ENCODE results near the gene ANK3. TPM values are rescaled to one million over a fixed set of nuclear protein-coding genes. Genes with fewer than 3 reads are reported as not detected.

ANK3 gene
- polyA plus RNA-seq, 1 donor (not counting 4 experiments of a cell fraction or from before 2014, with no cell fraction given), result 8.3 TPM

DNA sequence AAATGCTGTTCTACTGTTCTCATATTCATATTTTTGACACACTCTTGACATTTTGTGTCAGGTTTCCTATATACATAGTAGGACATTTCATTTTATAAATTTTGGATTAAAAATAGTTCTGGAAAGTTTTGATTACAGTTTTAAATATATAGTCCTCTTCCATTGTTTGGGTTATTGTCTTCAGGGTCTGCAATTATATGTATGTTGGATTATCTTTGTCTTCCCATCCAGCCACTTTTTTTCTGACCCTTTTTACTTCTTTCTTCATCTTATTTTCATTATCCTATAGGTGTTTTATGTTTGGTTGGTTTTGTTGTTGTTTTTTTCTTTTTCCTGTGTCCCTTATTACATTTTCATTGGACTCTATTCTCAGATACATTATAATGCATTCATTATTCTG lies 412.2 kb downstream of the ANK3 start:
- Histone ChIP-seq H3K4me3 (ENCODE audit: control insufficient read depth in 2 of 3, extremely low read depth in 1 of 3, insufficient read depth in 2 of 3, low read depth in 1 of 3, low read length in 3 of 3) (no peak overlapping the region), H3K36me3 (ENCODE audit: control insufficient read depth in 2 of 2, extremely low read depth in 1 of 2, insufficient read depth in 2 of 2, low read length in 2 of 2) (no peaks in the 10 kb centered on the region), H3K9ac (ENCODE audit: control insufficient read depth, extremely low read depth, insufficient read depth, low read length) (no peak overlapping the region), H3K9me3 (ENCODE audit: control insufficient read depth, low read depth, low read length) (no peaks in the 10 kb centered on the region), H3K9me1 (ENCODE audit: control insufficient read depth, extremely low read depth, insufficient read depth, low read length) (no peaks in the 10 kb centered on the region), H3K4me2 (ENCODE audit: control insufficient read depth, extremely low read depth, insufficient read depth, low read depth, low read length) (no peak overlapping the region), H3K27me3 (ENCODE audit: control insufficient read depth, extremely low read depth, insufficient read depth, low read length) (no peaks in the 10 kb centered on the region), H2AFZ (ENCODE audit: control insufficient read depth, low read length) (no peak overlapping the region), H3K27ac (ENCODE audit: control insufficient read depth, insufficient read depth, low read length) (no peak overlapping the region), H4K20me1 (ENCODE audit: control insufficient read depth, extremely low read depth, insufficient read depth, low read length) (no peaks in the 10 kb centered on the region), H3K4me1 (ENCODE audit: control insufficient read depth, extremely low read depth, insufficient read depth, low read length) (no peaks in the 10 kb centered on the region), H3K79me2 (ENCODE audit: control insufficient read depth, insufficient read depth, low read length) (no peaks in the 10 kb centered on the region)
- DNase-seq (ENCODE audit: low read depth, low spot score) (no peak), FAIRE-seq (no peak)
- dilution Hi-C loops (cut with MboI; ENCODE audit: extremely low pct_ligation_motif_present, low sequenced_read_pairs), result no loop called here
- no peak for TF ChIP-seq EZH2 (IDR thresholded peaks at IDR 0.05; ENCODE audit: low read length)
- TF ChIP-seq, protein P1, sequence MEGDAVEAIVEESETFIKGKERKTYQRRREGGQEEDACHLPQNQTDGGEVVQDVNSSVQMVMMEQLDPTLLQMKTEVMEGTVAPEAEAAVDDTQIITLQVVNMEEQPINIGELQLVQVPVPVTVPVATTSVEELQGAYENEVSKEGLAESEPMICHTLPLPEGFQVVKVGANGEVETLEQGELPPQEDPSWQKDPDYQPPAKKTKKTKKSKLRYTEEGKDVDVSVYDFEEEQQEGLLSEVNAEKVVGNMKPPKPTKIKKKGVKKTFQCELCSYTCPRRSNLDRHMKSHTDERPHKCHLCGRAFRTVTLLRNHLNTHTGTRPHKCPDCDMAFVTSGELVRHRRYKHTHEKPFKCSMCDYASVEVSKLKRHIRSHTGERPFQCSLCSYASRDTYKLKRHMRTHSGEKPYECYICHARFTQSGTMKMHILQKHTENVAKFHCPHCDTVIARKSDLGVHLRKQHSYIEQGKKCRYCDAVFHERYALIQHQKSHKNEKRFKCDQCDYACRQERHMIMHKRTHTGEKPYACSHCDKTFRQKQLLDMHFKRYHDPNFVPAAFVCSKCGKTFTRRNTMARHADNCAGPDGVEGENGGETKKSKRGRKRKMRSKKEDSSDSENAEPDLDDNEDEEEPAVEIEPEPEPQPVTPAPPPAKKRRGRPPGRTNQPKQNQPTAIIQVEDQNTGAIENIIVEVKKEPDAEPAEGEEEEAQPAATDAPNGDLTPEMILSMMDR (optimal IDR thresholded peaks at IDR 0.05 in 1 of 3, IDR thresholded peaks at IDR 0.05 in 1 of 3, conservative IDR thresholded peaks at IDR 0.05 in 1 of 3; ENCODE audit: extremely low read depth in 1 of 3, insufficient read depth in 2 of 3, low read length in 3 of 3), result no peak

DNA sequence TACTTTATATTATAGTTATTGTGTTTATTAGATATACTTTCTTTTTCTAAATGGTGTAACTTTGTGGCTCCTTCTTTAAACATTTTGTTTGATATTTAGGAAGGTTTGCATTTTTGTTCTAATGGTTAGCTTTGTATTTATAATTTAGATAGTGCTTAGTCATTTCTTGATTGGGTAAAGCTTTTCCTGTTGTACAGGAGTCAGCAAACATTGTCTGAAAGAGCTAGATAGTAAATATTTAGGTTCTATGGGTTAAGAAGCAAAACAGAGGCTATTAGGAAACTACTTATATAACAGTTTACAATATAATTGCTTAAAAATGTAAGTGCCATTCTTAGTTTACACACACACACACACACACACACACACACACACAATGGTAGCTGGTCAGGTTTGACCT lies 412.8 kb downstream of the ANK3 start:
- Histone ChIP-seq H3K9me1 (ENCODE audit: control insufficient read depth, extremely low read depth, insufficient read depth, low read length) (no peaks in the 10 kb centered on the region), H3K27ac (ENCODE audit: control insufficient read depth, insufficient read depth, low read length) (no peak overlapping the region), H3K9me3 (ENCODE audit: control insufficient read depth, low read depth, low read length) (no peaks in the 10 kb centered on the region), H3K27me3 (ENCODE audit: control insufficient read depth, extremely low read depth, insufficient read depth, low read length) (no peaks in the 10 kb centered on the region), H3K9ac (ENCODE audit: control insufficient read depth, extremely low read depth, insufficient read depth, low read length) (no peak overlapping the region), H3K79me2 (ENCODE audit: control insufficient read depth, insufficient read depth, low read length) (no peaks in the 10 kb centered on the region), H4K20me1 (ENCODE audit: control insufficient read depth, extremely low read depth, insufficient read depth, low read length) (no peaks in the 10 kb centered on the region), H3K4me1 (ENCODE audit: control insufficient read depth, extremely low read depth, insufficient read depth, low read length) (peaks cover 2% of the 10 kb centered on the region), H3K36me3 (ENCODE audit: control insufficient read depth in 2 of 2, extremely low read depth in 1 of 2, insufficient read depth in 2 of 2, low read length in 2 of 2) (no peaks in the 10 kb centered on the region), H3K4me2 (ENCODE audit: control insufficient read depth, extremely low read depth, insufficient read depth, low read depth, low read length) (no peak overlapping the region), H3K4me3 (ENCODE audit: control insufficient read depth in 2 of 3, extremely low read depth in 1 of 3, insufficient read depth in 2 of 3, low read depth in 1 of 3, low read length in 3 of 3) (no peak overlapping the region), H2AFZ (ENCODE audit: control insufficient read depth, low read length) (no peak overlapping the region)
- no peak for DNase-seq (ENCODE audit: low read depth, low spot score)
- TF ChIP-seq EZH2 (IDR thresholded peaks at IDR 0.05; ENCODE audit: low read length), result no peak
- TF ChIP-seq, protein P1 (optimal IDR thresholded peaks at IDR 0.05 in 1 of 3, IDR thresholded peaks at IDR 0.05 in 1 of 3, conservative IDR thresholded peaks at IDR 0.05 in 1 of 3; ENCODE audit: extremely low read depth in 1 of 3, insufficient read depth in 2 of 3, low read length in 3 of 3), result no peak
- FAIRE-seq, result no peak
- dilution Hi-C loops (cut with MboI; ENCODE audit: extremely low pct_ligation_motif_present, low sequenced_read_pairs), result no loop called here

Small RNA genes within 50 kb of the gene (small RNA-seq; reads per million reads assigned to genes)
- gene RF00019 (ENCODE audit: insufficient read length in 3 of 3, low read depth in 3 of 3, low replicate concordance in 1 of 3), result 0 reads per million in 3 experiments

Data from keratinocyte (primary cell).